BJ (cell line): ENCODE measurements around the gene SYNE1. TPM values are rescaled to one million over a fixed set of nuclear protein-coding genes. Genes with fewer than 3 reads are reported as not detected.
A peak's percentile ranks its signal among the peaks of the same experiment; 100 is the strongest.
"Not testable (repeated sequence)": the region's sequence is repeated elsewhere in the genome, so short reads cannot be mapped to it uniquely, and the experiment has no call there.

ENCODE experiments used
- CTCF ChIA-PET: fragments of 350-600 bp; formaldehyde crosslinking; extraction: SDS; loops from one replicate; lab custom pipeline; 2021; ENCODE audit warnings: antibody characterized with exemption, inconsistent platforms; lab: Yijun Ruan, JAX
- POLR2A ChIA-PET: fragments of 300-600 bp; sonication (Branson Sonifier 250); formaldehyde crosslinking; extraction: SDS; loops from one replicate; lab custom pipeline; 2021; ENCODE audit warnings: antibody characterized with exemption; lab: Charles Lee
- DNase-seq: peaks from one replicate; pipeline ENCODE4 v3.0.0-alpha.2; 2011; ENCODE audit warnings: low read depth
- H3K27me3 ChIP-seq: 2 replicates; pipeline ENCODE4 v1.6.0; 2011; ENCODE audit warnings: low read length; ENCODE audit not compliant: control insufficient read depth, insufficient read depth
- H3K36me3 ChIP-seq: 2 replicates; pipeline ENCODE4 v1.5.1; 2011; ENCODE audit warnings: low read length; ENCODE audit not compliant: control insufficient read depth, insufficient read depth
- H3K4me3 ChIP-seq: 2 replicates; pipeline ENCODE4 v1.5.1; 2011; ENCODE audit warnings: low read depth, mild to moderate bottlenecking, control low read depth, low read length
- polyA plus RNA-seq: library from polyadenylated mRNA; depleted of rRNA; stranded (reverse); fragments of >200 nt; gene quantifications from 2 replicates; pipeline ENCODE4 v1.2.3, GENCODE V29; 2011
- TF ChIP-seq, protein P1 (sequence below): IDR thresholded peaks from 2 replicates; pipeline ENCODE4 v1.5.1; 2011; ENCODE audit warnings: low read depth, mild to moderate bottlenecking, control low read depth, inconsistent platforms, low read length, moderate library complexity; ENCODE audit not compliant: insufficient read depth

SYNE1 gene
- polyA plus RNA-seq, 1 experiment: 44.2 TPM

DNA sequence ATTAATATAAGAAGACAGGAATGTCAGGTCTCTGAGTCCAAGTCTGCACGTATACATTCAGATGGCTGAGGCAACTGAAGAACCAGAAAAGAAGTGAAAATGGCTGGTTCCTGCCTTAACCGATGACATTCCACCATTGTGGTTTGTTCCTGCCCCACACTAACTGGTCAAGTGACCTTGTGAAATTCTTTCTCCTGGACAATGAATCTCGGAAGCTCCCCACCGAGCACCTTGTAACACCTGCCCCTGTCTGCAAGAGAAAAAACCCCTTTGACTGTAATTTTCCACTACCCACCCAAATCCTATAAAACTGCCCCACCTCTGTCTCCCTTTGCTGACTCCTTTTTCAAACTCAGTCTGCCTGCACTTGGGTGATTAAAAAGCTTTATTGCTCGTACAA is 140.4 kb downstream of the SYNE1 start:
- DNase-seq: no peak
- CTCF ChIA-PET: interaction anchor here (1.1 to 1.3 kb wide), 2 partner anchors 10 to 56 kb away, joined by 3 to 5 read pairs; no protein-coding TSS in a partner anchor
- no peaks in the 10 kb centered on the region for H3K36me3 ChIP-seq
- POLR2A ChIA-PET: no interaction called here
- no peak overlapping the region for H3K4me3 ChIP-seq
- TF ChIP-seq, protein P1, sequence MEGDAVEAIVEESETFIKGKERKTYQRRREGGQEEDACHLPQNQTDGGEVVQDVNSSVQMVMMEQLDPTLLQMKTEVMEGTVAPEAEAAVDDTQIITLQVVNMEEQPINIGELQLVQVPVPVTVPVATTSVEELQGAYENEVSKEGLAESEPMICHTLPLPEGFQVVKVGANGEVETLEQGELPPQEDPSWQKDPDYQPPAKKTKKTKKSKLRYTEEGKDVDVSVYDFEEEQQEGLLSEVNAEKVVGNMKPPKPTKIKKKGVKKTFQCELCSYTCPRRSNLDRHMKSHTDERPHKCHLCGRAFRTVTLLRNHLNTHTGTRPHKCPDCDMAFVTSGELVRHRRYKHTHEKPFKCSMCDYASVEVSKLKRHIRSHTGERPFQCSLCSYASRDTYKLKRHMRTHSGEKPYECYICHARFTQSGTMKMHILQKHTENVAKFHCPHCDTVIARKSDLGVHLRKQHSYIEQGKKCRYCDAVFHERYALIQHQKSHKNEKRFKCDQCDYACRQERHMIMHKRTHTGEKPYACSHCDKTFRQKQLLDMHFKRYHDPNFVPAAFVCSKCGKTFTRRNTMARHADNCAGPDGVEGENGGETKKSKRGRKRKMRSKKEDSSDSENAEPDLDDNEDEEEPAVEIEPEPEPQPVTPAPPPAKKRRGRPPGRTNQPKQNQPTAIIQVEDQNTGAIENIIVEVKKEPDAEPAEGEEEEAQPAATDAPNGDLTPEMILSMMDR: no peak
- no peaks in the 10 kb centered on the region for H3K27me3 ChIP-seq

DNA sequence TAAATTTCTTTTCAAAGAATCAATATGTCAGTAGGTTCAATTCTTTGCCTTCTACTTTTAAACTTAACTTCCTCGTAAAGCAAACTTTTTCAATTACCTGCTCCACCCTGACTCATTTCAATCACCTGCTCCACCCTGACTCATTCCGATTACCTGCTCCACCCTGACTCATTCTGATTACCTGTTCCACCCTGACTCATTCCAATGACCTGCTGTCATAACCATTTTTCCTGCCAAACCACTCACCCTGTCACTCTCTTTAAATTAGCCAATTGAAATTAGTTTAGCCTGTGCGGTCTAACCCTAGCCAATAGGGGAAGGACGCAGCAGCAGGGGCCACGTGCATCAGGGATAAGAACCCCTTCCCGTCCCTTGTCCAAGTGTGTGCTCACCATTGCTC is 141.7 kb downstream of the SYNE1 start:
- CTCF ChIA-PET, H3K4me3 ChIP-seq, DNase-seq, H3K36me3 ChIP-seq, POLR2A ChIA-PET, H3K27me3 ChIP-seq: not testable (repeated sequence)

DNA sequence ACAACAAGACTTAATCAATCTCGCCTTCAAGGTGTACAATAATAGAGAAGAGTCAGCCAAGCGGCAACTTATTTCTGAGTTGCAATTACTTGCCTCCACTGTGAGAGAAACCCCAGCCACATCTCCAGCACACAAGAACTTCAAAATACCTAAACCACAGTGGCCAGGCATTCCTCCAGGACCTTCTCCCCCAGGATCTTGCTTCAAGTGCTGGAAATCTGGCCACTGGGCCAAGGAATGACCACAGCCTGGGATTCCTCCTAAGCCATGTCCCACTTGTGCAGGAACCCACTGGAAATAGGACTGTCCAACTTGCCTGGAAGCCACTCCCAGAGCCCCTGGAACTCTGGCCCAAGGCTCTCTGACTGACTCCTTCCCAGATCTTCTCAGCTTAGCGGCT is 144.9 kb downstream of the SYNE1 start:
- H3K36me3 ChIP-seq, H3K4me3 ChIP-seq, DNase-seq, H3K27me3 ChIP-seq, POLR2A ChIA-PET, CTCF ChIA-PET: not testable (repeated sequence)

DNA sequence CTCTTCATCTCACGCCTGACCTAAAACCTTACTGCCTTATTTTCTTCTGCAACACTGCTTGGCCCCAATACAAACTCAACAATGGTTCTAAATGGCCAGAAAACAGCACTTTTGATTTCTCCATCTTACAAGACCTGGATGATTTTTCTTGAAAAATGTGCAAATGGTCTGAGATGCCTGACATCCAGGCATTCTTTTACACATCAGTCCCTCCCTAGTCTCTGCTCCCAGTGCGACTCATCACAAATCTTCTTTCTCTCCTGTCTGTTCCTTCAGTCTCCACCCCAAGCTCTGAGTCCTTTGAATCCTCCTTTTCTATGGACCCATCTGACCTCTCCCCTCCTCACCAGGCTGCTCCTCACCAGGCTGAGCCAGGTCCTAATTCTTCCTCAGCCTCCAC is 145.7 kb downstream of the SYNE1 start:
- POLR2A ChIA-PET, H3K27me3 ChIP-seq: not testable (repeated sequence)
- DNase-seq: peak; percentile 19

DNA sequence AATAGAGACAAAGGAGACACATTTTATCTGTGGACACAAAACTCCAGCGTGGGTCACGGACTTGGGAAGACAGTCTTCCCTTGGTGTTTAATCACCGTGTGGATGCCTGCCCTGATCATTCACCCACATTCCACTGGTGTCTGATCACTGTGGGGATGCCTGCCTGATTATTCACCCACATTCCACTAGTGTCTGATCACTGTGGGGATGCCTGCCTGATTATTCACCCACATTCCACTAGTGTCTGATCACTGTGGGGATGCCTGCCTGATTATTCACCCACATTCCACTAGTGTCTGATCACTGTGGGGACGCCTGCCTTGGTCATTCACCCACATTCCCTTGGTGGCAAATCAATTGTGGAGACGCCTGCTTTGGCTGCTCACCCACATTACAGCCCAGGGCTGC is 146.2 kb downstream of the SYNE1 start:
- CTCF ChIA-PET: interaction anchor here (1.0 kb wide), 1 partner anchor 179 kb away, joined by 3 read pairs; no protein-coding TSS in a partner anchor
- H3K27me3 ChIP-seq, H3K36me3 ChIP-seq, H3K4me3 ChIP-seq, POLR2A ChIA-PET: not testable (repeated sequence)
- DNase-seq: peak; percentile 16

More for the DNA sequence above, 145.7 kb downstream of the SYNE1 start:
- H3K36me3 ChIP-seq, CTCF ChIA-PET, H3K4me3 ChIP-seq: not testable (repeated sequence)

DNA sequence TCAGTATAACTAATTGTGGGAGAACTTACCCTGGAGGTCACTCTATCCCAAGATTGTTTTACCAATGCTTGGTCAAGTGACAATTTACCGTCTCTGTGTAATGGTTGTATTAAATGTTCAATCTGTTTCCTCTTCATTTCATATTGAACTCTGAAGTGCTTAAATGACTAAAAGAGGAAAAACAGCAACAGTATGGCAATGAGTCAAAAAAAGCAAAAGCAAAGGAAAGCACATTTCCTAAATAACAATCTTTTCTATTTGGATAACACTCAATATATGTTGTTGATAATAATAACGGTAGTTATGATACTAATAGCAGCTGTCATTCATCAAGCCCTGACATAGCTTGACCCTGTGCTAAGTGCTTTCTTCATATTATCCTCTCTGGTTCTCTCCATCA is 152.4 kb downstream of the SYNE1 start:
- ChIA-PET POLR2A (no interaction called here), CTCF (interaction anchor here (0.6 to 5.2 kb wide), 16 partner anchors 11 to 464 kb away, joined by 3 to 56 read pairs (median 4); no protein-coding TSS in a partner anchor)
- H3K27me3 ChIP-seq: no peaks in the 10 kb centered on the region
- H3K36me3 ChIP-seq: no peaks in the 10 kb centered on the region
- DNase-seq: no peak
- TF ChIP-seq, protein P1: no peak
- no peak overlapping the region for H3K4me3 ChIP-seq

DNA sequence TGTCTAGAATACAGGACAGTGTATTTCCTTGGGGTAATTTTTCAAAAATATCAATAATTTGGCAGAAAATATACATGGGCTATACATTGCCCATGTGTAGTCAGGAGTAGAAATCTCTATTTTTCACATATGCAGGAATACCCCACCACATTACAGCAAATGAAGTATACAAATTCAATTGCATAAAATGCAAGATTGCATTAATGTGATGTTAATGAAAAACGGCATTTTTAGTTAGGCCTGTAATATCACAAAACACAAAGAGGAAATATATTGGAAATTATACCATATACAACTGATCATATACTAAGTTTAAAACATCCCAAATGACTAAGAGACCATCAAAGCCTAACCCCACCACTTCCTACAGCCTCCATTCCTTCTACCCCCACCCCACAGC is 154.9 kb downstream of the SYNE1 start:
- CTCF ChIA-PET: interaction anchor here (1.2 to 5.2 kb wide), 4 partner anchors 9 to 188 kb away, joined by 3 to 56 read pairs (median 5); no protein-coding TSS in a partner anchor
- Histone ChIP-seq H3K4me3 (no peak overlapping the region), H3K36me3 (no peaks in the 10 kb centered on the region), H3K27me3 (no peaks in the 10 kb centered on the region)
- POLR2A ChIA-PET: no interaction called here
- TF ChIP-seq, protein P1: no peak
- no peak for DNase-seq
